ENCODE results near the gene PANX1. TPM values are rescaled to one million over a fixed set of nuclear protein-coding genes. Genes with fewer than 3 reads are reported as not detected.

Gene PANX1
- total RNA-seq, 2 donors from 2014 or later: 9.6 to 16.5 TPM

GRCh38 chr11:94178331-94178730 is 49.7 kb downstream of the PANX1 start:
- no peak for ATAC-seq (replicated peaks)
- H3K27ac Mint-ChIP-seq: no peak overlapping the region
- H3K36me3 Mint-ChIP-seq (ENCODE audit: low read depth): peaks cover 63% of the 10 kb centered on the region
- H3K27me3 Mint-ChIP-seq: no peaks in the 10 kb centered on the region
- H3K4me1 Mint-ChIP-seq: no peaks in the 10 kb centered on the region
- no peak overlapping the region for H3K4me3 Mint-ChIP-seq
- H3K9me3 Mint-ChIP-seq: peaks cover 3% of the 10 kb centered on the region

- Mint-ChIP-seq H3K4me3 (no peak overlapping the region), H3K9me3 (peaks cover 3% of the 10 kb centered on the region), H3K27ac (no peak overlapping the region), H3K36me3 (ENCODE audit: low read depth) (peaks cover 63% of the 10 kb centered on the region), H3K27me3 (no peaks in the 10 kb centered on the region), H3K4me1 (no peaks in the 10 kb centered on the region)
- ATAC-seq (replicated peaks): no peak
Measured at GRCh38 chr11:94179696-94180095, 51.1 kb downstream of the PANX1 start.

GRCh38 chr11:94181526-94181925 is 52.9 kb downstream of the PANX1 start:
- no peak overlapping the region for H3K27ac Mint-ChIP-seq
- H3K27me3 Mint-ChIP-seq: no peaks in the 10 kb centered on the region
- H3K4me3 Mint-ChIP-seq: no peak overlapping the region
- H3K4me1 Mint-ChIP-seq: no peaks in the 10 kb centered on the region
- peaks cover 3% of the 10 kb centered on the region for H3K9me3 Mint-ChIP-seq
- H3K36me3 Mint-ChIP-seq (ENCODE audit: low read depth): peaks cover 60% of the 10 kb centered on the region
- ATAC-seq (replicated peaks): no peak

DNA sequence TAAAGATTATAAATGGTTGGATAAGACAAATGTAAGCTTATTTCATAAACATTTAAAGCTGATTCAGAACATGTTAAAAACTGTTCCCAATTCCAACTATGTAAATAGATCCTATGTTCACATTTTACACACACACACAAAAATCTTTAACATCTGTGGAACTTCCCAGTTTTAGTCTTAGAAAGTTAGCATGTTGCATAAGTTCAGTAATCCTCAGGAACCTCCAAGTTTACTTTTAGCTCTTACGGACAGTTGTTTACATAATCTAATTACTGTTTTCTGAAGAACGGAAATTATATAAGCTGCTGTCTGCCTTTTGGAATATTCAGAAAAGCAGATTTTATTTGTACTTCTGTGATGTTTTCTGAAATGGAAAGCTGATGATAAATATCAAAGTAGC is 53.3 kb downstream of the PANX1 start:
- no peaks in the 10 kb centered on the region for H3K27me3 Mint-ChIP-seq
- ATAC-seq (replicated peaks): no peak
- H3K36me3 Mint-ChIP-seq (ENCODE audit: low read depth): peaks cover 56% of the 10 kb centered on the region
- no peaks in the 10 kb centered on the region for H3K4me1 Mint-ChIP-seq
- H3K4me3 Mint-ChIP-seq: no peak overlapping the region
- peaks cover under 1% of the 10 kb centered on the region for H3K9me3 Mint-ChIP-seq
- H3K27ac Mint-ChIP-seq: no peak overlapping the region

GRCh38 chr11:94183251-94183885 is 54.7 kb downstream of the PANX1 start:
- Mint-ChIP-seq H3K4me3 (no peak overlapping the region), H3K36me3 (ENCODE audit: low read depth) (peaks cover 44% of the 10 kb centered on the region), H3K27ac (no peak overlapping the region), H3K4me1 (no peaks in the 10 kb centered on the region), H3K27me3 (no peaks in the 10 kb centered on the region), H3K9me3 (no peaks in the 10 kb centered on the region)
- no peak for ATAC-seq (replicated peaks)

DNA sequence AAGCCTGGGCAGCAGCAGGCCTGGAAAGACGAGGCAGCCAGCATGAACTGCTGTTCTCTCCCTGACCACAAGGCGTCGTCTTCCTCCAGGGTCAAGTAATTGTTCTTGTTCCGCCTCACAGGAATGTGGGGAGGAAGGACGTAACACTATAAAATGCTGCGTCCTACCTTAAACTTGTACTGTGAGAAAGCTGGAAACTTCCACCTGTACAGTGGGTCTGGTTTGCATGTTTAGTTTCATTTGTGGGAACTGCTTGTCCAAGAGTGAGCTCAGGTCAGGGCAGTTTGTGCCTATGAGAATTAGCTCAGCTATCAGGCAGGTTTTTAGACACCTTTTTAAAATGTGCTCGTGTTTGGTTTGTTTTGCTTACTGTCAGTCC is 55.2 kb downstream of the PANX1 start:
- H3K4me3 Mint-ChIP-seq: no peak overlapping the region
- H3K27me3 Mint-ChIP-seq: no peaks in the 10 kb centered on the region
- no peak overlapping the region for H3K27ac Mint-ChIP-seq
- H3K36me3 Mint-ChIP-seq (ENCODE audit: low read depth): peaks cover 39% of the 10 kb centered on the region
- no peak for ATAC-seq (replicated peaks)
- no peaks in the 10 kb centered on the region for H3K9me3 Mint-ChIP-seq
- H3K4me1 Mint-ChIP-seq: no peaks in the 10 kb centered on the region

DNA sequence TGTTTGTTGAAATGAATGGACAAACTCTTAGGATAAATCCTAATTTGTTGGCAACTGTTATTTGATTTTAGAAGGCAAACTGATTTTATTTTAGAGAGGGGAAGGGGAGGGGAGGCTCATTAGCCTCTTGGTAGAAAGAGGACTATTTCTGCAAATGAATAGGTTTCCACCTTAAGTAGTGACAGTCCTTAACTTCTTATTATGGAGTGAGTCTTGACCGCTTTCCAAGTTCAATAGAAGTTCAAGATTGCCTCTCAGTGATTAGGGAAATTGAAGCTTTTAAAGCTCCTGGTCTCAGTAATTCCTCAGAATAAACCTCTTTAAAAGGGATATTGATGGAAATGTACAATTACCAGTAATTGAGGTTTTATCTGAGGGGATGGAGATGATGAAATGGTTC is 55.7 kb downstream of the PANX1 start:
- Mint-ChIP-seq H3K4me1 (no peaks in the 10 kb centered on the region), H3K9me3 (no peaks in the 10 kb centered on the region), H3K27ac (no peak overlapping the region), H3K4me3 (no peak overlapping the region), H3K27me3 (no peaks in the 10 kb centered on the region), H3K36me3 (ENCODE audit: low read depth) (peaks cover 34% of the 10 kb centered on the region)
- ATAC-seq (replicated peaks): no peak

- ATAC-seq (replicated peaks): no peak
Measured at GRCh38 chr11:94184846-94185245, 56.2 kb downstream of the PANX1 start.

DNA sequence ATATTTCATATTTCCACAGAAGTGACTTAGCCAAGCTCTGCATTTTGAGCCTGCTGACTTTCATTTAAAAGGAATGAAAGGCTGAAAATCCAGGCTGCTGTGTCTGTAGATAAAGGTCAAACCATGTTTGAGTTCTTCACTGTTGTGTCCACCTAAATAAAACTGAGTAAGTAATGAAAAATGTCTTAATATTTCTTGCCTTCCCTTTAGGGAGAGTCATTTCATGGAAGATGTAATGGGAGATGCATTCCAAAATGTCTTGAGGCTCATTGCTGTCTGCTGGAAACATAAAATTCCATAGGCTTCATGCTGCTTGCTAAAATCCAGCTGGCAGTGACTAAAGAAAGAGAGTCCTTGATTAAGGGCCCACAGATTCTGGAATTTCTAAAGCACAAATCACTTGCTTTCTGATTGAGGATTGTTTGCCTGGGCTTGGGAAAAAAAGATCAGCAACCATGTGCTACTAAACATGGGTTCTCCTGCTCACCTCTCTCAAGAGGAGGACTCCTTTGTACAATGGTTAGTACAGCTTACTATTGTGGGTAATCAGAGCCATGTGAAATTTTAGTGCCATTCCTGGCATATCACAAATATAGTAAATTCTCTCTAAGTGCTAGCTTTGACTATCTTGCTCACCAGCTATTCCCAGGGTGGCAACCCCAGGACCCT is 56.9 kb downstream of the PANX1 start:
- Mint-ChIP-seq H3K4me3 (no peak overlapping the region), H3K27ac (no peak overlapping the region), H3K27me3 (no peaks in the 10 kb centered on the region), H3K36me3 (ENCODE audit: low read depth) (peaks cover 22% of the 10 kb centered on the region), H3K9me3 (no peaks in the 10 kb centered on the region), H3K4me1 (no peaks in the 10 kb centered on the region)
- ATAC-seq (replicated peaks): no peak

More at GRCh38 chr11:94184846-94185245, 56.2 kb downstream of the PANX1 start:
- no peaks in the 10 kb centered on the region for H3K9me3 Mint-ChIP-seq
- no peaks in the 10 kb centered on the region for H3K27me3 Mint-ChIP-seq
- peaks cover 29% of the 10 kb centered on the region for H3K36me3 Mint-ChIP-seq (ENCODE audit: low read depth)
- no peak overlapping the region for H3K27ac Mint-ChIP-seq
- H3K4me3 Mint-ChIP-seq: no peak overlapping the region
- no peaks in the 10 kb centered on the region for H3K4me1 Mint-ChIP-seq

- Mint-ChIP-seq H3K27me3 (no peaks in the 10 kb centered on the region), H3K4me3 (no peak overlapping the region), H3K27ac (no peak overlapping the region), H3K4me1 (no peaks in the 10 kb centered on the region), H3K36me3 (ENCODE audit: low read depth) (peaks cover 12% of the 10 kb centered on the region), H3K9me3 (no peaks in the 10 kb centered on the region)
- ATAC-seq (replicated peaks): no peak
Measured at GRCh38 chr11:94186342-94187203, 57.9 kb downstream of the PANX1 start.

DNA sequence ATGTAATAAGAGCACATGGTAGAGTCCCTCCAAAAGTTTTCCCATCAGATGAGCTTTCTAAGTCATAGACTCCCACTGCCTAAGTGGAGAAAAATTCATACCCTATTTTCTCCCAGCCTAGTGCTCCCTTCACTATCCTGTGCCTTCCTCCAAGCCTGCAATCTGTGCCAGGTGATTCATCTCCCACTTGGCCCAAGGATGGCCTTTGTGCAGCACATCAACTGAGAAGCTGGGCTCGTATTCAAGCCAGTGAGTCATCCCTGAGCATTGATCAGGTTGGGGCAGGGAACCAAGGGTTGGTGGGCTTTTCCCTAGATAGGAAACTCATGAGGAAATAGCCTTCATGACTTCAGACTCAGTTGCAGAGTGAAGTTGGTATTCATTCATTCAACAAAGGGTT is 64.6 kb downstream of the PANX1 start:
- no peak for ATAC-seq (replicated peaks)
- H3K9me3 Mint-ChIP-seq: no peaks in the 10 kb centered on the region
- H3K27ac Mint-ChIP-seq: no peak overlapping the region

GRCh38 chr11:94194712-94195111 is 66.1 kb downstream of the PANX1 start:
- no peaks in the 10 kb centered on the region for H3K4me1 Mint-ChIP-seq
- no peaks in the 10 kb centered on the region for H3K9me3 Mint-ChIP-seq
- no peak for ATAC-seq (replicated peaks)
- H3K27ac Mint-ChIP-seq: no peak overlapping the region
- no peaks in the 10 kb centered on the region for H3K36me3 Mint-ChIP-seq (ENCODE audit: low read depth)
- no peaks in the 10 kb centered on the region for H3K27me3 Mint-ChIP-seq
- no peak overlapping the region for H3K4me3 Mint-ChIP-seq

More for the DNA sequence above, 64.6 kb downstream of the PANX1 start:
- Mint-ChIP-seq H3K4me3 (no peak overlapping the region), H3K4me1 (no peaks in the 10 kb centered on the region), H3K27me3 (no peaks in the 10 kb centered on the region), H3K36me3 (ENCODE audit: low read depth) (no peaks in the 10 kb centered on the region)

- H3K4me3 Mint-ChIP-seq: no peak overlapping the region
- no peaks in the 10 kb centered on the region for H3K4me1 Mint-ChIP-seq
- no peak overlapping the region for H3K27ac Mint-ChIP-seq
- no peaks in the 10 kb centered on the region for H3K9me3 Mint-ChIP-seq
- no peak for ATAC-seq (replicated peaks)
- H3K27me3 Mint-ChIP-seq: no peaks in the 10 kb centered on the region
- no peaks in the 10 kb centered on the region for H3K36me3 Mint-ChIP-seq (ENCODE audit: low read depth)
Measured at GRCh38 chr11:94196363-94196762, 67.7 kb downstream of the PANX1 start.

DNA sequence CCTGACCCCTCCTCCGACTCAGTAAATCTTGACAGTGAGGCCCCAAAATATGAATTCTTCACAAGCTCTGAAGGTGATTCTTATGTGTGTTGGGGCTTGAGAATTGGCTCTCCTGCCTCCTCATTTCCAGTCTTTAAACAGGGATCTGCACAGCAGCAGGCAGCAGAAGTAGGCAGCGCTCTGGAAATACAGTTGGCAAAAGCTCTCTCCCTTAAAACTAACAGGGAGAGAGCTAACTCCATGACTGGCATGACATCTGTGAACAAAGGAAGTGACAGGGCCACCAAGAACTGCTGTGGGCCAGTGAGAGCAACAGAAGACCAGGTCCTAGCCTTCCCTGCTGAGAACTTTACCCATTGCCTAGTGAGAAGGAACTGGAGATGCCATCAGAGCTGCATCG is 70.1 kb downstream of the PANX1 start:
- Mint-ChIP-seq H3K27ac (no peak overlapping the region), H3K4me3 (no peak overlapping the region), H3K4me1 (no peaks in the 10 kb centered on the region), H3K9me3 (no peaks in the 10 kb centered on the region), H3K27me3 (peaks cover 6% of the 10 kb centered on the region), H3K36me3 (ENCODE audit: low read depth) (no peaks in the 10 kb centered on the region)
- ATAC-seq (replicated peaks): no peak

Measured in activated T-helper 17 cell treated with anti-CD3 and anti-CD28 coated beads, Interleukin-2, amount 50 U/mL, for 72 hours (primary cell).